NCI-H446 treated with DMSO at 0.1 percent for 48 hours (cell line): ENCODE data around the gene TMEM128.
A peak's percentile ranks its signal among the peaks of the same experiment; 100 is the strongest.
"Not testable (repeated sequence)": the region's sequence is repeated elsewhere in the genome, so short reads cannot be mapped to it uniquely, and the experiment has no call there.

Experiments used
- DNase-seq: peaks from one replicate; lab custom pipeline; 2025; lab: John Stamatoyannopoulos, UW

TMEM128 gene

GRCh38 chr4:4248029-4248884 is at the start of gene TMEM128:
Gene TMEM128, minus strand, starts transcription at chr4:4248223. Its CDS starts 21 bp downstream, at chr4:4248202.
- DNase-seq = peak; percentile 76

GRCh38 chr4:4296283-4296846 is 48.3 kb upstream of the TMEM128 start:
- no peak for DNase-seq

GRCh38 chr4:4293279-4293678 is 45.3 kb upstream of the TMEM128 start:
- DNase-seq = no peak

GRCh38 chr4:4289941-4290850 is 42.2 kb upstream of the TMEM128 start, which contains the start of the genes LYAR and ZBTB49:
Gene LYAR, minus strand, starts transcription at chr4:4290154. Its CDS starts 6,412 bp downstream, at chr4:4283742.
Gene ZBTB49, plus strand, starts transcription at chr4:4290251. Its CDS starts 9,695 bp downstream, at chr4:4299946.
- peak; percentile 35 for DNase-seq

GRCh38 chr4:4289597-4289940 is 41.5 kb upstream of the TMEM128 start:
- no peak for DNase-seq

- no peak for DNase-seq
Measured at GRCh38 chr4:4289055-4289454, 41.0 kb upstream of the TMEM128 start.

GRCh38 chr4:4288098-4288497 is 40.1 kb upstream of the TMEM128 start:
- no peak for DNase-seq

GRCh38 chr4:4284827-4285618 is 37.0 kb upstream of the TMEM128 start:
- no peak for DNase-seq

GRCh38 chr4:4281787-4282186 is 33.8 kb upstream of the TMEM128 start:
- DNase-seq = no peak

- no peak for DNase-seq
Measured at GRCh38 chr4:4277531-4277930, 29.5 kb upstream of the TMEM128 start.

- DNase-seq = no peak
Measured at GRCh38 chr4:4274226-4274625, 26.2 kb upstream of the TMEM128 start.

- DNase-seq = no peak
Measured at GRCh38 chr4:4271912-4272311, 23.9 kb upstream of the TMEM128 start.

GRCh38 chr4:4270529-4270928 is 22.5 kb upstream of the TMEM128 start:
- no peak for DNase-seq

GRCh38 chr4:4269856-4270255 is 21.8 kb upstream of the TMEM128 start:
- no peak for DNase-seq

- DNase-seq = no peak
Measured at GRCh38 chr4:4269331-4269731, 21.3 kb upstream of the TMEM128 start.

GRCh38 chr4:4268776-4269175 is 20.8 kb upstream of the TMEM128 start:
- DNase-seq = no peak

GRCh38 chr4:4267981-4268380 is 20.0 kb upstream of the TMEM128 start:
- no peak for DNase-seq

GRCh38 chr4:4260185-4260751 is 12.2 kb upstream of the TMEM128 start:
- DNase-seq = no peak

GRCh38 chr4:4259484-4260100 is 11.6 kb upstream of the TMEM128 start:
- DNase-seq = no peak

- not testable (repeated sequence) for DNase-seq
Measured at GRCh38 chr4:4257705-4258104, 9.7 kb upstream of the TMEM128 start.

GRCh38 chr4:4256799-4257198 is 8.8 kb upstream of the TMEM128 start:
- DNase-seq = no peak
